Liver (tissue), 9 donors: ENCODE data around the gene GPX5. TPM values are rescaled to one million over a fixed set of nuclear protein-coding genes. Genes with fewer than 3 reads are reported as not detected.

Experiments used
- DNase-seq: peaks from one replicate; pipeline ENCODE4 v3.0.0-alpha.2; 2017; ENCODE audit warnings: low spot score
- H3K27ac ChIP-seq, 2 donors: one replicate each; pipeline ENCODE4 v1.7.0; 2013; ENCODE audit warnings: inconsistent platforms in 2 of 2, low read length in 2 of 2, control low read depth in 1 of 2, low read depth in 1 of 2, mild to moderate bottlenecking in 1 of 2
- H3K27me3 ChIP-seq, 4 donors: one replicate each; pipeline versions ENCODE4 v1.6.1 to v1.7.0; 2013; ENCODE audit warnings: low read length in 3 of 4, inconsistent platforms in 1 of 4, mild to moderate bottlenecking in 1 of 4, moderate library complexity in 1 of 4; ENCODE audit not compliant: control insufficient read depth in 4 of 4, insufficient read depth in 4 of 4
- H3K36me3 ChIP-seq, 4 donors: one replicate each; pipeline versions ENCODE4 v1.6.1 to v1.7.0; 2013; ENCODE audit warnings: low read length in 3 of 4, mild to moderate bottlenecking in 3 of 4, low read depth in 1 of 4, moderate library complexity in 1 of 4; ENCODE audit not compliant: control insufficient read depth in 4 of 4, insufficient read depth in 3 of 4
- H3K4me1 ChIP-seq, 4 donors: one replicate each; pipeline versions ENCODE4 v1.6.1 to v1.7.0; 2013; ENCODE audit warnings: low read length in 3 of 4, mild to moderate bottlenecking in 3 of 4, moderate library complexity in 1 of 4; ENCODE audit not compliant: control insufficient read depth in 4 of 4, insufficient read depth in 4 of 4
- H3K4me3 ChIP-seq, 3 donors: one replicate each; pipeline versions ENCODE4 v1.6.1 to v1.7.0; 2013; ENCODE audit warnings: low read length in 3 of 3, control low read depth in 1 of 3, low read depth in 1 of 3, mild to moderate bottlenecking in 1 of 3
- H3K9ac ChIP-seq, 2 donors: one replicate each; pipeline ENCODE4 v1.7.0; 2013; ENCODE audit warnings: low read length in 2 of 2, mild to moderate bottlenecking in 2 of 2, moderate library complexity in 2 of 2, control low read depth in 1 of 2, low read depth in 1 of 2
- H3K9me3 ChIP-seq, 4 donors: one replicate each; pipeline versions ENCODE4 v1.6.1 to v1.7.0; 2013; ENCODE audit warnings: low read length in 3 of 4; ENCODE audit not compliant: control insufficient read depth in 4 of 4
- ATF3 ChIP-seq: IDR thresholded peaks from 2 replicates; pipeline ENCODE4 v1.6.1; 2016; ENCODE audit warnings: antibody characterized with exemption
- CTCF ChIP-seq: fragments of 150-350 bp; IDR thresholded peaks from 2 replicates; pipeline ENCODE4 v1.5.1; 2017; ENCODE audit warnings: improper control_type of control experiment, low read depth, low read length; ENCODE audit not compliant: missing input control
- EGR1 ChIP-seq, 2 donors: IDR thresholded peaks; 2 replicates each; pipeline ENCODE4 v1.6.1; 2016 to 2018; ENCODE audit warnings: antibody characterized with exemption in 2 of 2, low read depth in 2 of 2
- FOXA1 ChIP-seq: IDR thresholded peaks from 2 replicates; pipeline ENCODE4 v1.6.1; 2016; ENCODE audit warnings: antibody characterized with exemption
- FOXA2 ChIP-seq: IDR thresholded peaks from 2 replicates; pipeline ENCODE4 v1.6.1; 2016; ENCODE audit warnings: antibody characterized with exemption
- GABPA ChIP-seq, 2 donors: IDR thresholded peaks in 1 of 2; conservative IDR thresholded peaks in 1 of 2; 2 replicates each; pipeline ENCODE4 v1.6.1; 2016; ENCODE audit warnings: antibody characterized with exemption in 2 of 2, mild to moderate bottlenecking in 1 of 2, moderate library complexity in 1 of 2
- HNF4A ChIP-seq, 2 donors: conservative IDR thresholded peaks; 2 replicates each; pipeline ENCODE4 v1.6.1; 2016; ENCODE audit warnings: antibody characterized with exemption in 2 of 2, mild to moderate bottlenecking in 2 of 2
- HNF4G ChIP-seq: IDR thresholded peaks from 2 replicates; pipeline ENCODE4 v1.6.1; 2016; ENCODE audit warnings: antibody characterized with exemption
- JUND ChIP-seq, 2 donors: IDR thresholded peaks; 2 replicates each; pipeline ENCODE4 v1.6.1; 2016; ENCODE audit warnings: antibody characterized with exemption in 2 of 2
- MAX ChIP-seq: IDR thresholded peaks from 2 replicates; pipeline ENCODE4 v1.6.1; 2016; ENCODE audit warnings: antibody characterized with exemption
- NR2F2 ChIP-seq: IDR thresholded peaks from 2 replicates; pipeline ENCODE4 v1.6.1; 2016; ENCODE audit warnings: antibody characterized with exemption
- RAD21 ChIP-seq, 2 donors: IDR thresholded peaks; 2 replicates each; pipeline ENCODE4 v1.6.1; 2016; ENCODE audit warnings: antibody characterized with exemption in 2 of 2, mild to moderate bottlenecking in 2 of 2
- REST ChIP-seq: IDR thresholded peaks from 2 replicates; pipeline ENCODE4 v1.6.1; 2016; ENCODE audit warnings: antibody characterized with exemption, mild to moderate bottlenecking
- RXRA ChIP-seq, 2 donors: IDR thresholded peaks; 2 replicates each; pipeline ENCODE4 v1.6.1; 2017 to 2018; ENCODE audit warnings: antibody characterized with exemption in 2 of 2, mild to moderate bottlenecking in 1 of 2
- SP1 ChIP-seq: IDR thresholded peaks from 2 replicates; pipeline ENCODE4 v1.6.1; 2018; ENCODE audit warnings: antibody characterized with exemption, mild to moderate bottlenecking
- TAF1 ChIP-seq: conservative IDR thresholded peaks from 2 replicates; pipeline ENCODE4 v1.6.1; 2016; ENCODE audit warnings: antibody characterized with exemption, mild to moderate bottlenecking
- YY1 ChIP-seq: IDR thresholded peaks from 2 replicates; pipeline ENCODE4 v1.6.1; 2016; ENCODE audit warnings: antibody characterized with exemption, mild to moderate bottlenecking
- ZBTB33 ChIP-seq: IDR thresholded peaks from 2 replicates; pipeline ENCODE4 v1.6.1; 2016; ENCODE audit warnings: antibody characterized with exemption
- WGBS: extraction: QIAGEN DNeasy Blood & Tissue Kit; methylation state at CpG from one replicate; pipeline ENCODE4 v1.1.7; 2013; 5-methylcytosine and 5-hydroxymethylcytosine counted together
- polyA plus RNA-seq, 2 donors: library from polyadenylated mRNA; stranded (reverse) in 1 of 2; unstranded in 1 of 2; fragments of 200-250 nt in 1 of 2; fragments of >200 nt in 1 of 2; fragmentation: Nextera tagmentation in 1 of 2; extraction: Ambion mirVana in 1 of 2; gene quantifications; one replicate each; pipeline versions ENCODE4 v1.2.1 to v1.2.3, GENCODE V29; 2013 to 2015
- total RNA-seq, 2 donors: library from RNA; depleted of rRNA; stranded (reverse); fragments of >200 nt; gene quantifications; one replicate each; pipeline ENCODE4 v1.2.3, GENCODE V29; 2014
- donor health status: healthy.
- donor health status: healthy.
- donor health status: healthy.
- donor health status: healthy.
- donor health status: healthy.

The GPX5 gene
- total and polyA plus RNA-seq, 4 donors: not detected

GRCh38 chr6:28555136-28555535 lies 29.5 kb downstream of the GPX5 start:
- no peaks in the 10 kb centered on the region for H3K27me3 ChIP-seq
- H3K9me3 ChIP-seq: no peaks in the 10 kb centered on the region
- H3K9ac ChIP-seq: peak overlapping the region in 1 of 2 donors; percentile 80
- peaks cover 0 to 25% (median 11%) of the 10 kb centered on the region in 4 donors for H3K4me1 ChIP-seq
- TF ChIP-seq SP1: no peak
- TF ChIP-seq HNF4G: no peak
- no peak for TF ChIP-seq CTCF
- no peak for TF ChIP-seq REST
- TF ChIP-seq ZBTB33: no peak
- no peak for TF ChIP-seq YY1
- TF ChIP-seq ATF3: no peak
- no peak for TF ChIP-seq FOXA1
- peak; percentile 37 for TF ChIP-seq FOXA2
- TF ChIP-seq EGR1 (IDR thresholded peaks at IDR 0.05; ENCODE audit: low read depth in 2 of 2): no peak
- no peak for TF ChIP-seq GABPA (IDR thresholded peaks at IDR 0.05 in 1 of 2, conservative IDR thresholded peaks at IDR 0.05 in 1 of 2)
- TF ChIP-seq JUND (IDR thresholded peaks at IDR 0.05): no peak
- TF ChIP-seq TAF1: no peak
- no peak for TF ChIP-seq RAD21 (IDR thresholded peaks at IDR 0.05)
- TF ChIP-seq MAX: peak; percentile 28
- TF ChIP-seq HNF4A (conservative IDR thresholded peaks at IDR 0.05): peak in 1 of 2 donors; percentile 19
- TF ChIP-seq RXRA (IDR thresholded peaks at IDR 0.05): peak in 1 of 2 donors; percentile 34
- TF ChIP-seq NR2F2: no peak
- H3K4me3 ChIP-seq: no peak overlapping the region
- H3K36me3 ChIP-seq: no peaks in the 10 kb centered on the region
- H3K27ac ChIP-seq: peak overlapping the region in 1 of 2 donors; percentile 82
- 42% methylated on average over 2 of the region's 2 CpGs for WGBS
- no peak for DNase-seq
